Measurements from ENCODE around the gene AGMO. TPM values are rescaled to one million over a fixed set of nuclear protein-coding genes. Genes with fewer than 3 reads are reported as not detected.

Gene AGMO
- total RNA-seq, 2 donors from 2014 or later: 0.48 TPM; not detected in 1

DNA sequence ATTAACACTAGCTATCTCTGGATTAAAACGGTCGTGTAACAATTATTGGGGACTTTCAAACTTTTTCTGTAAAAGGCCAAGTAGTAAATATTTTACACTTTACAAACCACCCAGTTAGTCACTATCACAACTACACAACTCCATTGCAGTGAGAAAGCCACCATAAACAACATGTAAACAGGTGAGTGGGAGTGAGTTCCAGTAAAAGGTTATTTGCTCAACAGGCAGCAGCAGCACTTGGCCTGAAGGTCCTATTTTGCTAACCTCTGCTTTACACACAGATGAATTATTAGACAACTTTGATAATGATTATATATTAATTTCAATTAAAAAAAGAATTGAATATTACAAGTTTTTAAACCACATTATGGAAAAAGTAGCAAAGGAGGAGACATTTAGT lies 15.8 kb upstream of the AGMO start:
- TF ChIP-seq, protein P1, sequence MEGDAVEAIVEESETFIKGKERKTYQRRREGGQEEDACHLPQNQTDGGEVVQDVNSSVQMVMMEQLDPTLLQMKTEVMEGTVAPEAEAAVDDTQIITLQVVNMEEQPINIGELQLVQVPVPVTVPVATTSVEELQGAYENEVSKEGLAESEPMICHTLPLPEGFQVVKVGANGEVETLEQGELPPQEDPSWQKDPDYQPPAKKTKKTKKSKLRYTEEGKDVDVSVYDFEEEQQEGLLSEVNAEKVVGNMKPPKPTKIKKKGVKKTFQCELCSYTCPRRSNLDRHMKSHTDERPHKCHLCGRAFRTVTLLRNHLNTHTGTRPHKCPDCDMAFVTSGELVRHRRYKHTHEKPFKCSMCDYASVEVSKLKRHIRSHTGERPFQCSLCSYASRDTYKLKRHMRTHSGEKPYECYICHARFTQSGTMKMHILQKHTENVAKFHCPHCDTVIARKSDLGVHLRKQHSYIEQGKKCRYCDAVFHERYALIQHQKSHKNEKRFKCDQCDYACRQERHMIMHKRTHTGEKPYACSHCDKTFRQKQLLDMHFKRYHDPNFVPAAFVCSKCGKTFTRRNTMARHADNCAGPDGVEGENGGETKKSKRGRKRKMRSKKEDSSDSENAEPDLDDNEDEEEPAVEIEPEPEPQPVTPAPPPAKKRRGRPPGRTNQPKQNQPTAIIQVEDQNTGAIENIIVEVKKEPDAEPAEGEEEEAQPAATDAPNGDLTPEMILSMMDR (IDR thresholded peaks at IDR 0.05): no peak
- Histone ChIP-seq H3K9me3 (no peaks in the 10 kb centered on the region), H3K4me1 (peaks cover 0 to 9% of the 10 kb centered on the region in 2 donors), H3K27me3 (no peaks in the 10 kb centered on the region), H3K4me3 (no peak overlapping the region), H3K36me3 (no peaks in the 10 kb centered on the region), H3K27ac (no peak overlapping the region)
- DNase-seq (ENCODE audit: low spot score): no peak

DNA sequence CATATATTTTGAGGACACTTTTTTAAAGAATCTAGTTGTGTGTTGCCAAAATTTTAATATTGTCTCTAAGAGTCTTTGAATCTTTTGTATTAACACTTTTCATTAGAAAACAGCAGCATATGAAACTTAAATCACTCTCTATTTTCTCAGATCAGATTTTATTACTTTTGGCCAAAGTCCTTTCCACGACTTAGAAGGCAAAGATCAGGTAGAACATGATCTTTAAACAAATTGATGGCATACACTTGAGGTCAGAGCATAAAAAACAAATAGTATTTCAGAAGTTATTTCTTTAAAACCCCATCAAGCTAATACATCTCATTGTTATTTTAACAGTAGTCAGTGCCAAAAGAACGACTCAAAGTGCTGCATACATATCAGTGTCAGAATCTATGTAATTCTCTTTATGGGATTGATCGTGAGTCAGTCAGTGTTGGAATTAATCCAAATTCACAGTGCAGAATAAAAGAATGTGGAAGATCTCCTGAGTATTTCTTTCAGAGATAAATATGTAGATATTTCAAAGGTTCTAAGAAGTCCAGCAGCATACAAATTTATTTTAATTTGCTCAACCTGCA lies 9.6 kb upstream of the AGMO start:
- no peak overlapping the region for H3K27ac ChIP-seq
- H3K4me3 ChIP-seq: no peak overlapping the region
- TF ChIP-seq, protein P1 (IDR thresholded peaks at IDR 0.05): no peak
- DNase-seq (ENCODE audit: low spot score): no peak
- H3K9me3 ChIP-seq: no peaks in the 10 kb centered on the region
- no peaks in the 10 kb centered on the region for H3K27me3 ChIP-seq
- H3K36me3 ChIP-seq: no peaks in the 10 kb centered on the region
- H3K4me1 ChIP-seq: no peaks in the 10 kb centered on the region

DNA sequence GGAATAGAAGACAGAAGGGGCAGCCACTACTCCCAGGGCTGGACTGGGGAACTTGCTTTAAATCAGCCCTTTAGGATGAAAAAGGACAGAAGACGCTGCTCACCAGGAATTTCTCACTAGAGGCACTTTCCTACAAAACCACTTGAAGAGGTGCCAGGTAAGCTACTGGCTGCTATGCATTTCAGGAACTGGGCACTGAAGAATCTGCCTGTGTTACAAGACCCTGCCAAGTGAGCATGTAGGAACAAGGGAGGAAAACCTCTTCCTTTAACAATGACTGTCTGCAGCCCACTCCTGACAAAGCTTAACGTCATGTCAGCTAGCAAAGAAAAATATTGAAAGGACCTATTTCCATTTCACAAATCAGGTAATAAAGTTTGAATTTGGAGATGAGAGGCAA lies 5.8 kb upstream of the AGMO start:
- Histone ChIP-seq H3K4me1 (no peaks in the 10 kb centered on the region), H3K27me3 (no peaks in the 10 kb centered on the region), H3K36me3 (no peaks in the 10 kb centered on the region), H3K27ac (no peak overlapping the region), H3K4me3 (no peak overlapping the region), H3K9me3 (no peaks in the 10 kb centered on the region)
- no peak for DNase-seq (ENCODE audit: low spot score)
- TF ChIP-seq, protein P1 (IDR thresholded peaks at IDR 0.05): no peak

DNA sequence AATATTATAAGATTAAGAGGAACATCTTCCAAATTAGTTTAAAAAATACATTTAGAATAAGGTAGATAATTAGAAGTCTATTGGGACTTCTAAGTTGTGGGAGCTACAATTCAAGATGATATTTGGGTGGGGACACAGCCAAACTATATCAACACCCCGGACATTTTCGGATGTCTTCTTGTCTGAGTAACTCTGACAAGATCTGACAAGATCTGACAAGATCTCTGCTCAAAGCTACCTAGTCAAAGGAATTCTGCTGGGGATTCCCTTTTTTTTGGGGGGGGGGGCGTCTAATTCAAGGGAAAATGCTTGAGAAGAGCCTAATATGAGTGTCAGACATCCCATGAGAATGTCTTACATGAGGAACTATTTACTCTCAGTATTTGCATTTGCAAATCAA lies 5.2 kb upstream of the AGMO start:
- H3K27me3 ChIP-seq: no peaks in the 10 kb centered on the region
- no peak overlapping the region for H3K27ac ChIP-seq
- H3K4me1 ChIP-seq: no peaks in the 10 kb centered on the region
- H3K9me3 ChIP-seq: no peaks in the 10 kb centered on the region
- TF ChIP-seq, protein P1 (IDR thresholded peaks at IDR 0.05): no peak
- no peaks in the 10 kb centered on the region for H3K36me3 ChIP-seq
- no peak for DNase-seq (ENCODE audit: low spot score)
- H3K4me3 ChIP-seq: no peak overlapping the region

DNA sequence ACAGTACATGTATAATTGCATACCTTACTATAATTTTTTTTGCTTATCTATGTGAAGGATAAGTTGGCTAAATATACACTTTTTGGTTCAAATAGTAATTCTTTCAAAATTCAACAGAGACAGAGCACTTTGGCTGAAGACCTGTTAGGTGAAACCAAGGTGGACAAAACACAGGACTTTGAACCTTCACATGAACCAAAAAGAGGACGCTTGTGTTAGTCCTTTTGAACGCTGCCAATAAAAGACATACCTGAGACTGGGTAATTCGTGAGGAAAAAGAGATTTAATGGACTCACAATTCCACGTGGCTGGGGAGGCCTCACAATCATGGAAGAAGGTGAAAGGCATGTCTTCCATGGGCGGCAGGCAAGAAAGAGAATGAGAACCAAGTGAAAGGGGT lies 4.7 kb upstream of the AGMO start:
- Histone ChIP-seq H3K27me3 (no peaks in the 10 kb centered on the region), H3K27ac (no peak overlapping the region), H3K4me1 (no peaks in the 10 kb centered on the region), H3K4me3 (no peak overlapping the region), H3K9me3 (no peaks in the 10 kb centered on the region), H3K36me3 (no peaks in the 10 kb centered on the region)
- no peak for DNase-seq (ENCODE audit: low spot score)
- TF ChIP-seq, protein P1 (IDR thresholded peaks at IDR 0.05): no peak

DNA sequence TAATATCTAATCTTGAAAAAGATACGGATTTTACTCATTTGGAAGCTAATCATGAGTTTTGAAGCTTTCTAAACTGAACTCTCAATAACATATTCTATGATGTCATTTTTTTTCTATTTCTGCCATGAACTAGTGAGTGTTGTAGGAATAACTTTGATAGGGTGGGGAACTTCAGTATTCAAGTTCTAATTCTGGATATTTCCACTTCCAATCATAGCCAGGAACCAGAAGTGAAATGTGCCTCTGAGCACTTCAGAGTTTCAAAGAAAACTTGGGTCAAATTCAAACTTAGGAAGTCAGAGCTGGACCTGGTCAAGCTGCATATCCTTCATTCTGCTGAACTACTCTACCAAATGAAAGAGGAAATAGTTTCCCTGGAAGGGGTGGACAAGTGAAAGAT lies 847 bp downstream of the AGMO start:
- Histone ChIP-seq H3K4me1 (no peaks in the 10 kb centered on the region), H3K27me3 (no peaks in the 10 kb centered on the region), H3K36me3 (no peaks in the 10 kb centered on the region), H3K4me3 (peak overlapping the region in 1 of 2 donors; percentile 10), H3K9me3 (no peaks in the 10 kb centered on the region), H3K27ac (peak overlapping the region in 1 of 2 donors; percentile 63)
- DNase-seq (ENCODE audit: low spot score): no peak
- TF ChIP-seq, protein P1 (IDR thresholded peaks at IDR 0.05): no peak

Data from right atrium auricular region (tissue), 2 donors.